Gastrocnemius medialis (tissue), 4 donors: ENCODE results near the gene GH1.
"Not testable (repeated sequence)": the region's sequence is repeated elsewhere in the genome, so short reads cannot be mapped to it uniquely, and the experiment has no call there.

Experiments used
- POLR2A ChIP-seq, 2 donors: fragments of 450-650 bp; IDR thresholded peaks; one replicate each; pipeline ENCODE4 v1.6.1; 2017; ENCODE audit warnings: antibody characterized with exemption in 2 of 2, mild to moderate bottlenecking in 2 of 2, moderate library complexity in 2 of 2
- TF ChIP-seq, protein P1 (sequence below), 5 experiments: fragments of 450-650 bp in 3 of 5; fragments of 200-600 bp in 2 of 5; sonication (generic) in 2 of 5; IDR thresholded peaks in 4 of 5; conservative IDR thresholded peaks in 1 of 5; 1 replicate in 4 of 5; 2 replicates in 1 of 5; pipeline ENCODE4 v1.5.1; 2016 to 2019; ENCODE audit warnings: antibody characterized with exemption in 5 of 5, mild to moderate bottlenecking in 3 of 5, moderate library complexity in 3 of 5

DNA sequence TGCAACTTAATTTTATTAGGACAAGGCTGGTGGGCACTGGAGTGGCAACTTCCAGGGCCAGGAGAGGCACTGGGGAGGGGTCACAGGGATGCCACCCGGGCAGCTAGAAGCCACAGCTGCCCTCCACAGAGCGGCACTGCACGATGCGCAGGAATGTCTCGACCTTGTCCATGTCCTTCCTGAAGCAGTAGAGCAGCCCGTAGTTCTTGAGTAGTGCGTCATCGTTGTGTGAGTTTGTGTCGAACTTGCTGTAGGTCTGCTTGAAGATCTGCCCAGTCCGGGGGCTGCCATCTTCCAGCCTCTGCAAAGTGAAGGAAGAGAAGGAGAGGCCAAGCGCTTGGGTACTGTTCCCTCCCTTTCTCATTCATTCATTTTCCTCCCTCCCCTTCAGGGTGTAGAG lies 1.4 kb downstream of the GH1 start:
- TF ChIP-seq, protein P1, sequence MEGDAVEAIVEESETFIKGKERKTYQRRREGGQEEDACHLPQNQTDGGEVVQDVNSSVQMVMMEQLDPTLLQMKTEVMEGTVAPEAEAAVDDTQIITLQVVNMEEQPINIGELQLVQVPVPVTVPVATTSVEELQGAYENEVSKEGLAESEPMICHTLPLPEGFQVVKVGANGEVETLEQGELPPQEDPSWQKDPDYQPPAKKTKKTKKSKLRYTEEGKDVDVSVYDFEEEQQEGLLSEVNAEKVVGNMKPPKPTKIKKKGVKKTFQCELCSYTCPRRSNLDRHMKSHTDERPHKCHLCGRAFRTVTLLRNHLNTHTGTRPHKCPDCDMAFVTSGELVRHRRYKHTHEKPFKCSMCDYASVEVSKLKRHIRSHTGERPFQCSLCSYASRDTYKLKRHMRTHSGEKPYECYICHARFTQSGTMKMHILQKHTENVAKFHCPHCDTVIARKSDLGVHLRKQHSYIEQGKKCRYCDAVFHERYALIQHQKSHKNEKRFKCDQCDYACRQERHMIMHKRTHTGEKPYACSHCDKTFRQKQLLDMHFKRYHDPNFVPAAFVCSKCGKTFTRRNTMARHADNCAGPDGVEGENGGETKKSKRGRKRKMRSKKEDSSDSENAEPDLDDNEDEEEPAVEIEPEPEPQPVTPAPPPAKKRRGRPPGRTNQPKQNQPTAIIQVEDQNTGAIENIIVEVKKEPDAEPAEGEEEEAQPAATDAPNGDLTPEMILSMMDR (IDR thresholded peaks at IDR 0.05 in 4 of 5, conservative IDR thresholded peaks at IDR 0.05 in 1 of 5) = not testable (repeated sequence)
- TF ChIP-seq POLR2A (IDR thresholded peaks at IDR 0.05) = not testable (repeated sequence)
